Measurements from ENCODE around the gene GRIK4. TPM values are rescaled to one million over a fixed set of nuclear protein-coding genes. Genes with fewer than 3 reads are reported as not detected.

GRIK4 gene
- total and polyA plus RNA-seq, 8 donors = 0.06 to 0.31 TPM; not detected in 6

GRCh38 chr11:120657306-120658070 lies 145.9 kb downstream of the GRIK4 start:
- H3K27ac ChIP-seq = no peak overlapping the region

GRCh38 chr11:120658071-120658423 lies 146.5 kb downstream of the GRIK4 start:
- H3K4me3 ChIP-seq = no peak overlapping the region
- no peak for DNase-seq
- H3K36me3 ChIP-seq = no peaks in the 10 kb centered on the region
- intact Hi-C loops (cut with DNase I; ENCODE audit: low total_unique reads) = no loop called here
- no peak overlapping the region for H3K27ac ChIP-seq
- TF ChIP-seq POLR2AphosphoS5 (IDR thresholded peaks at IDR 0.05) = no peak
- no peak for TF ChIP-seq POLR2A (IDR thresholded peaks at IDR 0.05)
- no peak for TF ChIP-seq CTCF (IDR thresholded peaks at IDR 0.05)
- TF ChIP-seq EP300 (IDR thresholded peaks at IDR 0.05) = no peak
- H3K9me3 ChIP-seq = peaks cover 0 to 3% (median 0%) of the 10 kb centered on the region in 4 donors
- no peaks in the 10 kb centered on the region for H3K4me1 ChIP-seq
- WGBS, 5 donors = 71 to 84% (median 73%) methylated on average over 3 of the region's 3 CpGs
- peaks cover 0 to 14% (median 0%) of the 10 kb centered on the region in 3 donors for H3K27me3 ChIP-seq

More at GRCh38 chr11:120657306-120658070, 145.9 kb downstream of the GRIK4 start:
- intact Hi-C loops (cut with DNase I; ENCODE audit: low total_unique reads) = no loop called here
- Histone ChIP-seq H3K27me3 (peaks cover 0 to 14% (median 0%) of the 10 kb centered on the region in 3 donors), H3K4me3 (no peak overlapping the region), H3K4me1 (no peaks in the 10 kb centered on the region), H3K36me3 (no peaks in the 10 kb centered on the region), H3K9me3 (peaks cover 0 to 4% (median 0%) of the 10 kb centered on the region in 4 donors)
- TF ChIP-seq EP300 (IDR thresholded peaks at IDR 0.05) (no peak), POLR2A (IDR thresholded peaks at IDR 0.05) (no peak), CTCF (IDR thresholded peaks at IDR 0.05) (no peak), POLR2AphosphoS5 (IDR thresholded peaks at IDR 0.05) (no peak)
- DNase-seq = no peak
- 78 to 85% (median 79%) methylated on average over 6 of the region's 6 CpGs for WGBS, 5 donors

GRCh38 chr11:120659076-120659475 lies 147.5 kb downstream of the GRIK4 start:
- Histone ChIP-seq H3K9me3 (no peaks in the 10 kb centered on the region), H3K27me3 (peaks cover 0 to 24% (median 0%) of the 10 kb centered on the region in 3 donors), H3K36me3 (no peaks in the 10 kb centered on the region), H3K4me1 (no peaks in the 10 kb centered on the region), H3K4me3 (no peak overlapping the region), H3K27ac (no peak overlapping the region)
- intact Hi-C loops (cut with DNase I; ENCODE audit: low total_unique reads) = no loop called here
- TF ChIP-seq POLR2AphosphoS5 (IDR thresholded peaks at IDR 0.05) (no peak), CTCF (IDR thresholded peaks at IDR 0.05) (no peak), POLR2A (IDR thresholded peaks at IDR 0.05) (no peak), EP300 (IDR thresholded peaks at IDR 0.05) (no peak)
- no peak for DNase-seq
- 68 to 81% (median 74%) methylated on average over 5 to 6 of the region's 6 CpGs for WGBS, 5 donors

- 57 to 62% (median 57%) methylated on average over 7 to 17 of the region's 17 CpGs for WGBS, 5 donors
- no peak overlapping the region for H3K27ac ChIP-seq
- no peak overlapping the region for H3K4me3 ChIP-seq
- H3K4me1 ChIP-seq = no peaks in the 10 kb centered on the region
- no peaks in the 10 kb centered on the region for H3K9me3 ChIP-seq
- DNase-seq = peak; percentile 26 to 29
- intact Hi-C loops (cut with DNase I; ENCODE audit: low total_unique reads) = no loop called here
- TF ChIP-seq POLR2A (IDR thresholded peaks at IDR 0.05) (no peak), POLR2AphosphoS5 (IDR thresholded peaks at IDR 0.05) (no peak), CTCF (IDR thresholded peaks at IDR 0.05) (peak in 1 of 7 experiments; percentile 6), EP300 (IDR thresholded peaks at IDR 0.05) (no peak)
- H3K36me3 ChIP-seq = no peaks in the 10 kb centered on the region
- peaks cover 0 to 33% (median 0%) of the 10 kb centered on the region in 3 donors for H3K27me3 ChIP-seq
Measured at GRCh38 chr11:120660024-120660565, 148.5 kb downstream of the GRIK4 start.
